ENCODE measurements around the gene NRIP1. TPM values are rescaled to one million over a fixed set of nuclear protein-coding genes. Genes with fewer than 3 reads are reported as not detected.

NRIP1 gene
- total RNA-seq, 2 donors from 2014 or later: 29.3 to 43.1 TPM

- Histone ChIP-seq H3K27me3 (replicated peaks; ENCODE audit: insufficient read depth) (no peaks in the 10 kb centered on the region), H3K4me1 (replicated peaks) (no peaks in the 10 kb centered on the region), H3K27ac (no peak overlapping the region), H3K4me3 (no peak overlapping the region), H3K36me3 (peaks cover 0 to 7% of the 10 kb centered on the region in 2 donors), H3K9me3 (no peaks in the 10 kb centered on the region)
- WGBS: 95% methylated on average over 6 of the region's 6 CpGs
- no peak for TF ChIP-seq POLR2AphosphoS5 (IDR thresholded peaks at IDR 0.05)
- TF ChIP-seq CTCF (IDR thresholded peaks at IDR 0.05): no peak
- TF ChIP-seq POLR2A (IDR thresholded peaks at IDR 0.05): no peak
- intact Hi-C loops (cut with DNase I): no loop called here
- DNase-seq (ENCODE audit: low spot score): no peak
These were observed 100.2 kb downstream of the NRIP1 start for GRCh38 chr21:14964621-14965020.

- Histone ChIP-seq H3K36me3 (peaks cover 0 to under 1% of the 10 kb centered on the region in 2 donors), H3K4me1 (replicated peaks) (no peaks in the 10 kb centered on the region), H3K27ac (no peak overlapping the region), H3K4me3 (no peak overlapping the region), H3K9me3 (no peaks in the 10 kb centered on the region), H3K27me3 (replicated peaks; ENCODE audit: insufficient read depth) (no peaks in the 10 kb centered on the region)
- WGBS: 56% methylated on average over 3 of the region's 3 CpGs
- no peak for DNase-seq (ENCODE audit: low spot score)
- TF ChIP-seq POLR2A (IDR thresholded peaks at IDR 0.05): no peak
- TF ChIP-seq CTCF (IDR thresholded peaks at IDR 0.05): no peak
- TF ChIP-seq POLR2AphosphoS5 (IDR thresholded peaks at IDR 0.05): no peak
- intact Hi-C loops (cut with DNase I): no loop called here
These were observed 102.6 kb downstream of the NRIP1 start for GRCh38 chr21:14962217-14962616.

GRCh38 chr21:14961502-14961901 lies 103.3 kb downstream of the NRIP1 start:
- H3K4me1 ChIP-seq (replicated peaks): no peaks in the 10 kb centered on the region
- H3K4me3 ChIP-seq: no peak overlapping the region
- no peak for DNase-seq (ENCODE audit: low spot score)
- no peaks in the 10 kb centered on the region for H3K27me3 ChIP-seq (replicated peaks; ENCODE audit: insufficient read depth)
- H3K9me3 ChIP-seq: no peaks in the 10 kb centered on the region
- TF ChIP-seq POLR2AphosphoS5 (IDR thresholded peaks at IDR 0.05) (no peak), POLR2A (IDR thresholded peaks at IDR 0.05) (no peak), CTCF (IDR thresholded peaks at IDR 0.05) (no peak)
- intact Hi-C loops (cut with DNase I): no loop called here
- no peak overlapping the region for H3K27ac ChIP-seq
- no peaks in the 10 kb centered on the region for H3K36me3 ChIP-seq
- WGBS: 92% methylated on average over 3 of the region's 3 CpGs

- no peak overlapping the region for H3K4me3 ChIP-seq
- TF ChIP-seq CTCF (IDR thresholded peaks at IDR 0.05): no peak
- no peak for TF ChIP-seq POLR2AphosphoS5 (IDR thresholded peaks at IDR 0.05)
- no peak for TF ChIP-seq POLR2A (IDR thresholded peaks at IDR 0.05)
- H3K27ac ChIP-seq: no peak overlapping the region
- H3K27me3 ChIP-seq (replicated peaks; ENCODE audit: insufficient read depth): no peaks in the 10 kb centered on the region
- no peaks in the 10 kb centered on the region for H3K36me3 ChIP-seq
- no peaks in the 10 kb centered on the region for H3K9me3 ChIP-seq
- intact Hi-C loops (cut with DNase I): loop anchor here (10.0 kb wide), 1 partner anchor 105 kb away; the partner anchor contains the start of gene NRIP1
- H3K4me1 ChIP-seq (replicated peaks): no peaks in the 10 kb centered on the region
- no peak for DNase-seq (ENCODE audit: low spot score)
- 46% methylated on average over 3 of the region's 3 CpGs for WGBS
These were observed 105.5 kb downstream of the NRIP1 start for GRCh38 chr21:14959343-14959742.

DNA sequence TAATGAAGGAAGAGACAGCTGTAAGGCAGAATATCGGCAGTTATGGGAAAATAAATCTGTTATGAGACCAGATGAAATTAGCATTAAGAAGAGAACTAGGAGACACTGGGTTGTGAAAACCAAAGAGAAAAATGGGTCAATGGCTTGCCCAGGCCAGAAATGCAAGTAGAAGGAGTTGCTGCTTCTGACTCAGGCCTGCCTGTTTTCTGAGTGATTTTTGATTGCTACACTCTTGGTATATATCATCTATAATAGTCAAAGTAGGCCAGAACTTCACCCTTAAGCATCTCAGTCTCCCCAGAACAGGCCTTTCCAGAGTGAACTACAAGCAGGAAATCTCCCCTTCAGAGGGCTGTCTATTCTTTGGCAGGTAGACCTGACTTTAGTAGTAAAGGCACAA lies 107.0 kb downstream of the NRIP1 start:
- no peak overlapping the region for H3K27ac ChIP-seq
- intact Hi-C loops (cut with DNase I): loop anchor here (10.0 kb wide), 1 partner anchor 107 kb away; the partner anchor contains the start of gene NRIP1
- 95% methylated on average over 1 of the region's 1 CpG for WGBS

More for the DNA sequence above, 107.0 kb downstream of the NRIP1 start:
- H3K4me1 ChIP-seq (replicated peaks): no peaks in the 10 kb centered on the region
- DNase-seq (ENCODE audit: low spot score): no peak
- H3K4me3 ChIP-seq: no peak overlapping the region
- no peaks in the 10 kb centered on the region for H3K36me3 ChIP-seq
- TF ChIP-seq POLR2AphosphoS5 (IDR thresholded peaks at IDR 0.05) (no peak), CTCF (IDR thresholded peaks at IDR 0.05) (no peak), POLR2A (IDR thresholded peaks at IDR 0.05) (no peak)
- no peaks in the 10 kb centered on the region for H3K27me3 ChIP-seq (replicated peaks; ENCODE audit: insufficient read depth)
- H3K9me3 ChIP-seq: no peaks in the 10 kb centered on the region

All from prostate gland (tissue), 2 donors.